HG02870 (cell line): ENCODE measurements around the gene INPP5A.
"Not testable (repeated sequence)": the region's sequence is repeated elsewhere in the genome, so short reads cannot be mapped to it uniquely, and the experiment has no call there.

Experiments used
- ATAC-seq: cut with Tn5 transposase; IDR thresholded peaks from one replicate; pipeline ENCODE4 v1.9.1; 2021; ENCODE audit warnings: mild to moderate bottlenecking, moderate library complexity; ENCODE audit not compliant: unreplicated experiment

The INPP5A gene

GRCh38 chr10:132788180-132788830 lies 250.7 kb downstream of the INPP5A start:
- no peak for ATAC-seq

GRCh38 chr10:132788831-132789219 lies 251.2 kb downstream of the INPP5A start:
- ATAC-seq = no peak

- no peak for ATAC-seq
Measured at GRCh38 chr10:132789659-132790148, 252.1 kb downstream of the INPP5A start.

GRCh38 chr10:132790470-132790869 lies 252.9 kb downstream of the INPP5A start:
- no peak for ATAC-seq

GRCh38 chr10:132790934-132791829 lies 253.6 kb downstream of the INPP5A start:
- no peak for ATAC-seq

- ATAC-seq = not testable (repeated sequence)
Measured at GRCh38 chr10:132792099-132792498, 254.5 kb downstream of the INPP5A start.

GRCh38 chr10:132792796-132793195 lies 255.2 kb downstream of the INPP5A start:
- ATAC-seq = no peak

- ATAC-seq = no peak
Measured at GRCh38 chr10:132793213-132793612, 255.6 kb downstream of the INPP5A start.

- ATAC-seq = no peak
Measured at GRCh38 chr10:132793871-132794849, 256.6 kb downstream of the INPP5A start.

GRCh38 chr10:132796846-132797245 lies 259.3 kb downstream of the INPP5A start:
- ATAC-seq = no peak

- ATAC-seq = not testable (repeated sequence)
Measured at GRCh38 chr10:132797986-132798385, 260.4 kb downstream of the INPP5A start.

GRCh38 chr10:132798403-132798802 lies 260.8 kb downstream of the INPP5A start:
- no peak for ATAC-seq

GRCh38 chr10:132798876-132799275 lies 261.3 kb downstream of the INPP5A start:
- no peak for ATAC-seq

GRCh38 chr10:132799865-132800264 lies 262.3 kb downstream of the INPP5A start:
- ATAC-seq = no peak

GRCh38 chr10:132802048-132802447 lies 264.5 kb downstream of the INPP5A start:
- no peak for ATAC-seq

GRCh38 chr10:132802694-132803320 lies 265.2 kb downstream of the INPP5A start:
- ATAC-seq = no peak

GRCh38 chr10:132803416-132804210 lies 266.0 kb downstream of the INPP5A start:
- no peak for ATAC-seq

GRCh38 chr10:132804287-132804686 lies 266.7 kb downstream of the INPP5A start:
- no peak for ATAC-seq

GRCh38 chr10:132804785-132805426 lies 267.3 kb downstream of the INPP5A start:
- ATAC-seq = no peak
